Kidney epithelial cell (primary cell): Measurements from ENCODE around the gene EFCAB8. TPM values are rescaled to one million over a fixed set of nuclear protein-coding genes. Genes with fewer than 3 reads are reported as not detected.

Experiments used
- DNase-seq: peaks from one replicate; pipeline ENCODE4 v3.0.0-alpha.2; 2010; ENCODE audit warnings: low read depth
- H3K27me3 ChIP-seq: 2 replicates; pipeline ENCODE4 v1.6.0; 2011; ENCODE audit warnings: low read length; ENCODE audit not compliant: control insufficient read depth, insufficient read depth
- H3K36me3 ChIP-seq: 2 replicates; pipeline ENCODE4 v1.5.1; 2011; ENCODE audit warnings: low read length; ENCODE audit not compliant: control insufficient read depth, insufficient read depth
- H3K4me3 ChIP-seq: 2 replicates; pipeline ENCODE4 v1.5.1; 2011; ENCODE audit warnings: low read depth, mild to moderate bottlenecking, control low read depth, low read length
- total RNA-seq: library from RNA; depleted of rRNA; stranded (reverse); fragments of >200 nt; gene quantifications from 2 replicates; pipeline ENCODE4 v1.2.3, GENCODE V29; 2015
- TF ChIP-seq, protein P1 (sequence below): IDR thresholded peaks from 2 replicates; pipeline ENCODE4 v1.5.1; 2011; ENCODE audit warnings: mild to moderate bottlenecking, moderate library complexity, low read length, control low read depth, inconsistent platforms; ENCODE audit not compliant: insufficient read depth, poor library complexity, severe bottlenecking

Gene EFCAB8
- total RNA-seq, 1 donor from 2014 or later, result not detected

DNA sequence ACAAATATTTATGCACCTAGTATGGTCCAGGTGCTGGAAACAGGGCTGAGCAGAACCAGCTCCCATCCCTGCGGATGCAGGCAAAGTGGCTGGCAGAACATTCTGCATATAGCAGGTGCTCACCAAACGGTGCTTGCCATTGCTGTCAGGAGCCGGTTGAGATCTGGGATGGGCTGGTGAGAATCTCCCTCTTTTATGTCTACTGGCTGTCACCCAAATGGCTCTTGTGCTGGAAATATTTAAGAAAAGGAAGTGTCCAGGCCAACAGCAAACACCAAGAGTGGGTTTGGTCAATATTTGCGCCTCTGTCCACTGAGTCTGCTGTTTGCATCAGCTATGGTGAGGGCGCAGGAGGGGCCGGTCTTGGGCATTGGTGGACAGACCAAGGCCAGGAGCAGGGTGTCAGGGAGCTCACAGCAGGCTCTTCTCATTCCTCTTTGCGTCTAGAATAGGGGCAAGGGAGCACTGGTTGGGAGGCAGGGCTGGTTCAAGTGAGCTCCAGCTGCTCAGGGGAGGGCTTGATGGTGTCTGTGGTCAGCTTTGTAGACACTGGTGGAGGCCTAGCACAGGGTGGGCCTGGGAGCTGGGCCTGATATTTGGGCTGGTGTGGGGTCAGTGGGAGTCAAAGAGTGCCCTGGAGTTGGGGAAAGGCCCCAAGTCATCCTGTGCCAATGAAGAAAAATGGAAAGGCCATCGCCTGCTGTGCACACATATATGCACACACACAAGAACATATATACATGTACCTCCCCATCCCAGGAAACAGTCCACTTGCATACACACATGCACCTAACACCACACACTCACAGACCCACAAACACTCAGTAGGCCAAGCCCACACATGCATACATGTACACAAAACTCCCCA is 147.4 kb downstream of the EFCAB8 start:
- TF ChIP-seq, protein P1, sequence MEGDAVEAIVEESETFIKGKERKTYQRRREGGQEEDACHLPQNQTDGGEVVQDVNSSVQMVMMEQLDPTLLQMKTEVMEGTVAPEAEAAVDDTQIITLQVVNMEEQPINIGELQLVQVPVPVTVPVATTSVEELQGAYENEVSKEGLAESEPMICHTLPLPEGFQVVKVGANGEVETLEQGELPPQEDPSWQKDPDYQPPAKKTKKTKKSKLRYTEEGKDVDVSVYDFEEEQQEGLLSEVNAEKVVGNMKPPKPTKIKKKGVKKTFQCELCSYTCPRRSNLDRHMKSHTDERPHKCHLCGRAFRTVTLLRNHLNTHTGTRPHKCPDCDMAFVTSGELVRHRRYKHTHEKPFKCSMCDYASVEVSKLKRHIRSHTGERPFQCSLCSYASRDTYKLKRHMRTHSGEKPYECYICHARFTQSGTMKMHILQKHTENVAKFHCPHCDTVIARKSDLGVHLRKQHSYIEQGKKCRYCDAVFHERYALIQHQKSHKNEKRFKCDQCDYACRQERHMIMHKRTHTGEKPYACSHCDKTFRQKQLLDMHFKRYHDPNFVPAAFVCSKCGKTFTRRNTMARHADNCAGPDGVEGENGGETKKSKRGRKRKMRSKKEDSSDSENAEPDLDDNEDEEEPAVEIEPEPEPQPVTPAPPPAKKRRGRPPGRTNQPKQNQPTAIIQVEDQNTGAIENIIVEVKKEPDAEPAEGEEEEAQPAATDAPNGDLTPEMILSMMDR, result no peak
- no peaks in the 10 kb centered on the region for H3K27me3 ChIP-seq
- DNase-seq, result no peak
- H3K36me3 ChIP-seq, result no peaks in the 10 kb centered on the region
- H3K4me3 ChIP-seq, result no peak overlapping the region

DNA sequence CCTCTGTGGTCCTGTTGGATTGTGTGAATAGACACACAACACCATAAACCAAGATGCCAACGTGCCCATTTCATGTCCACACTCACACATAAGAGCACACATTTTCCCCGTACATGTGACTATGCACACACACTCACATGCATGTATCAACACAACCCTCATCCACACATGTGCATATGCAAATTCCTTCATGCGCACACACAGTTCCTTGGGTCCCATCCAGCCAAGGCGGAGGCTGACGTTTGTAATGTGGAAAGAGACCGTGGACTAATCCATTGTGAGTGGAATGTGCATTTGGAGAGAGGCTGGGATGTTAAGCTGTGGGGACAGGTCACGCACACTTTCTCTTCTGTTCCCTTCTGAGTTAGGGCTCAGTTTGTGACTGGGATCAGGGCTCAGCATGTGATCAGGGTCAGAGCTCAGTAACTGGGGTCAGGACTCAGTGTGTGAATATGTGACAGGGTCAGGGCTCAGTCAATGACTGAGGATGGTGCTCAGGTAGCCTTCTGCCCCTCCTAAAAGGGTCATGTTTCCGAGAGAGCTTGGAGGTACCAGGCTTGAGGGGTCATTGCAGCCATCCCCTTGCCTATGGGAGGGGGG is 148.2 kb downstream of the EFCAB8 start:
- Histone ChIP-seq H3K4me3 (no peak overlapping the region), H3K27me3 (no peaks in the 10 kb centered on the region), H3K36me3 (no peaks in the 10 kb centered on the region)
- TF ChIP-seq, protein P1, result no peak
- no peak for DNase-seq

DNA sequence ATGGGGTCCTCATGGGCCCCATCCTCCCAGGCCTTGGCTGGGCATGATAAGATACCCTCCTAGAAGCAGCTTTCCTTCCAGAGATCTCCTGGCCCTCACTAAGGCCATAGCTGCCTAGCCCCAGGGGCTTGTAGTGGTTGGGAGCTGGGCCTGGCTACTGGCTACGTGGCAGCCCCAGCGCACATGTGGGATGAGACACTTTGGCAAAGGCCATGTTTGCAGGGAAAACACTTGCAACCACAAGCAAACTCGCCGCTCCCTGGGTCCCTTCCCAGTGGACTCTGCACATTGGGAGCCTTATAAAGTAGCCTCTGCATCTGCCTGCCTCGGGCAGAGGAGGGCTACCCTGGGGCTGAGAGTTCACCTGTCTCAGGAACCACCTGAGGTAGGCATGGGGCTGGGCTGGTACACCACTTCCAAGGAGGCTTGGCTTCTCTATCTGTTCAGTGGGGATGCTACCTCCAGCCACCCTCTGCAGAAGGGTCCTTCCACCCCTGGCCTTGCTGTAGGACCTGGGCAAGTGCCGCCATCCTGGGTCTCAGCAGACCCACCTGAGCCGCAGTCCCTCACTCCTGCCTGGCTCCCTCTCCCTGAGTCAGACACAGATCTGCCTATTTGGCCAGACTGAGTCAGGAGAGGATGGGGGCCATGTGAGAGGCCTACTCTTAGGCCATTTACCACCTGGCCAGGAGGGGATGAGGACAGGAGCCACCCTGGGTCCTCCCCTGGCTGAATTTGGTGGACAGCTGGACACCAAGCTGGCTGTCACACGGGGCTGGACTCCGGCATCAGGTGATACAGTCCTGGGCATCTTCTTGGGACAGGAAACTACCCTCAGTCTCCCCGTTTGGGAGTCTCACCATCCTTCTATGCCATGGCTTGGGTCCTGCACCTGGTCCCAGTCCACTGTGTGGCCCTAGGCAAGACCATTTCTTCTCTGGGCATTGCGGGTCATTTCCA is 148.9 kb downstream of the EFCAB8 start, which contains the start of gene BPIFB2:
Gene BPIFB2 (plus strand): TSS at position 329 of the 960 bp plus-strand sequence. CDS start 871 bp downstream, outside the sequence.
- no peak for DNase-seq
- no peaks in the 10 kb centered on the region for H3K27me3 ChIP-seq
- no peak within 1 kb of the TSS for H3K4me3 ChIP-seq
- TF ChIP-seq, protein P1, result no peak
- no peaks in the 10 kb centered on the region for H3K36me3 ChIP-seq

DNA sequence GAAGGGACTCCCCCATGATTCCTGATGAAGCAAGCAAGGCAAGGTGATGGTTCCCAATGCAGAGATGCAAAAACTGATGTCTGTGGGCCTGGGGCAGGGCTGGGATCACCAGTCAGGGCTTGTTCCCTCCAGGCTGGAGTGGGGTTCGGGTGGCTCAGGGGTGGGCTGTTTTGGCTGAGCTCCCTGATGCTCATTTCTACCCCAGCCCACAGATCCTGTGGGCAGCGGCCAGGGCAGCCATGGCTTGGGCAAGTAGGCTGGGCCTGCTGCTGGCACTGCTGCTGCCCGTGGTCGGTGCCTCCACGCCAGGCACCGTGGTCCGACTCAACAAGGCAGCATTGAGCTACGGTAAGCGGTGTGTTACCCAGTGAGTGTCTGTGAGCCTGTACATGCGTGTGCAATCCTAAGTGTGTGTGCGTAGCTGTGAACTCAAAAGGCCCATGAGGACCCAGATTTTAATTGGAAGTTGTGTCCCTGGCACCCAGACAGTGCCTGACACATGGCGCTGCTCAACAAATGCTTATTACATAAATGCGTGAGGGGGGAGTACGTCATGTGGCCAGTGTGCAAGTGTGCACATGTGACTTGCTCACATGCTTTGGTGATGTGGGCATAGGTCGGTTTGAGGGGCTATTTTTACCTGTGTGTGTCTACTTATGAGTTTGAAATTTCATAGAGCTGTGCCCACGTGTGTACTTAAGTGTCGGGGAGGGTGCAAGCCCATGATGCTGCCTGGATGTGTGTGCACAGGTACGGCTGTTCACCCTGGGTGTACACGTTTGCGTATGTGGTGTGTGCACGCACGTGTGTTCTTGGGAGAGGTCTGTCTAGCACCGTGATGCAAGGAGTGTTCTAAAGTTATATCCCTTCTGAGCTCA is 149.9 kb downstream of the EFCAB8 start:
- H3K36me3 ChIP-seq, result no peaks in the 10 kb centered on the region
- H3K27me3 ChIP-seq, result no peaks in the 10 kb centered on the region
- TF ChIP-seq, protein P1, result no peak
- H3K4me3 ChIP-seq, result no peak overlapping the region
- DNase-seq, result no peak
